HUES64 (cell line): Measurements from ENCODE around the gene DOCK4.

ENCODE experiments used
- H3K27ac ChIP-seq: 2 replicates; pipeline ENCODE4 v1.7.0; 2013; ENCODE audit warnings: low read depth, low read length, inconsistent platforms
- H3K27me3 ChIP-seq: 2 replicates; pipeline ENCODE4 v1.6.1; 2013; ENCODE audit warnings: mild to moderate bottlenecking, low read length; ENCODE audit not compliant: insufficient read depth
- H3K36me3 ChIP-seq: 2 replicates; pipeline ENCODE4 v1.6.1; 2013; ENCODE audit warnings: mild to moderate bottlenecking, low read length; ENCODE audit not compliant: insufficient read depth
- H3K4me1 ChIP-seq: 2 replicates; pipeline ENCODE4 v1.6.1; 2013; ENCODE audit warnings: mild to moderate bottlenecking, low read length, moderate library complexity; ENCODE audit not compliant: insufficient read depth
- H3K4me3 ChIP-seq: 2 replicates; pipeline ENCODE4 v1.5.1; 2013; ENCODE audit warnings: mild to moderate bottlenecking, low read length, moderate library complexity
- H3K9ac ChIP-seq: 2 replicates; pipeline ENCODE4 v1.6.1; 2013; ENCODE audit warnings: mild to moderate bottlenecking, low read depth, low read length
- H3K9me3 ChIP-seq: 2 replicates; pipeline ENCODE4 v1.6.1; 2013; ENCODE audit warnings: low read depth, low read length; ENCODE audit not compliant: insufficient read depth
- WGBS: fragments of 150-250, 120-280 bp; methylation state at CpG from one replicate; pipeline ENCODE4 v1.1.7; 2013; ENCODE audit warnings: missing lambda C conversion rate; 5-methylcytosine and 5-hydroxymethylcytosine counted together

DOCK4 gene

GRCh38 chr7:111975346-111975745 lies 230.9 kb downstream of the DOCK4 start:
- WGBS = 98% methylated on average over 4 of the region's 4 CpGs
- Histone ChIP-seq H3K27me3 (no peaks in the 10 kb centered on the region), H3K9ac (no peak overlapping the region), H3K4me1 (no peaks in the 10 kb centered on the region), H3K36me3 (no peaks in the 10 kb centered on the region), H3K9me3 (no peaks in the 10 kb centered on the region), H3K27ac (no peak overlapping the region), H3K4me3 (no peak overlapping the region)

DNA sequence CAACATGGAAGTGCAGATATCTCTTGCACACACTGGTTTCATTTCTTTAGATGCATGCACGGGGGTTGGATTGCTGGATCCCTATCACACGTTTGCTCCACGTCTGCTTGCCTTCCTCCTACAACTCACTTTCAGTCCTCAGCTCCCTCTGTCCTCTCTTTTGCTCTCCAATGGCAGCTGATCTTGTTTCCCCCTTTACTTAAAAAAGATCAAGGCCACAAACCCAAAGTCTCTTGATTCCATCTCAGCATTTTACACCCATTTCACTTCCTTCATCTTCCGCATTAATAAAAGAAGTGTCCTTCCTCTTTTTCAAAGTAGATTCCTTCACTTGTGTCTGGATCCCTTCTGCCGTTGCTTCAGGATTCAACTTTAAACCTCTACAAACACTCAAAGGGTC lies 245.2 kb downstream of the DOCK4 start:
- no peaks in the 10 kb centered on the region for H3K27me3 ChIP-seq
- no peak overlapping the region for H3K4me3 ChIP-seq
- H3K4me1 ChIP-seq = peaks cover 12% of the 10 kb centered on the region; the same call in 1 of the 2 replicates
- no peaks in the 10 kb centered on the region for H3K9me3 ChIP-seq
- H3K9ac ChIP-seq = no peak overlapping the region
- 94% methylated on average over 5 of the region's 5 CpGs for WGBS
- H3K36me3 ChIP-seq = no peaks in the 10 kb centered on the region
- no peak overlapping the region for H3K27ac ChIP-seq

DNA sequence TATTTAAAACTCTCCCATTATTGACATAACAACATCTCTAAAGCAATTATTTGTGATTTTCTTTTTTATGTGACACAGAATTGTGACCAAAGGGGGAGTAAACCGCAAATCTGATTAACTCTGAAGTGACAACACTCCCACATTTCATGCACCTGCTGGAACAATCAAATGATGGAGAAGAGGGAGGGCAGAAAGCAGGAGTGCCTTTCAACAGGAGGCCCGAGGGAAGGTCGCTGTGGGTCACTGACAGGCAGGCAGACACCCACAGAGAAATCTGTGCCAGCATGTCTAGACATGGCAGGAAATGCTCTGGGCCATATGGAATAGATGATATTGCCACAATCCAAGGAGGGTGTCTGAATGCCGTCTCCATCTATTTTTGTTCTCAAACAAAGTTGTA lies 247.3 kb downstream of the DOCK4 start:
- WGBS = 78% methylated on average over 3 of the region's 4 CpGs
- Histone ChIP-seq H3K4me3 (no peak overlapping the region), H3K9me3 (no peaks in the 10 kb centered on the region), H3K4me1 (peaks cover 27% of the 10 kb centered on the region), H3K27ac (no peak overlapping the region), H3K9ac (no peak overlapping the region), H3K27me3 (no peaks in the 10 kb centered on the region), H3K36me3 (no peaks in the 10 kb centered on the region)

DNA sequence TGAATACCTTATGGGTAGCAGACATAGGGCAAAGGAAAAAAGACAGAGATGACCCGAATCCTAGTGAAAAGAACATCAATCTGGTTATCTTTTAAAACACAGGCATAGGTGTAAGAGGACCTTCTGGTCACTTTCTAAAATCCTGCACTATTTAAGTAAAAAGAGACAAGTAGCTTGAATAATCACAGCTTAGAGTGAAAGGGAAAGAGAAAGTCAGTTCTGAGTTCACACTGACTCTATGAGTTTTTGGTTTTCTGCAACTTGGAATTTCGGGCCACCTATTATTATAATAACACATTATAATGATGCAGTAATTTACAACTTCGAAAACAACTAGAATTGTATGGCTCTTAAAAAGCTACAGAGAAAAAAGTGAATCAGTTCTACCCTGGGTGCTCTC lies 247.8 kb downstream of the DOCK4 start:
- no peak overlapping the region for H3K9ac ChIP-seq
- no peaks in the 10 kb centered on the region for H3K9me3 ChIP-seq
- H3K36me3 ChIP-seq = no peaks in the 10 kb centered on the region
- no peak overlapping the region for H3K4me3 ChIP-seq
- H3K4me1 ChIP-seq = peaks cover 32% of the 10 kb centered on the region
- no peaks in the 10 kb centered on the region for H3K27me3 ChIP-seq
- no peak overlapping the region for H3K27ac ChIP-seq
- 94% methylated on average over 2 of the region's 3 CpGs for WGBS

- Histone ChIP-seq H3K36me3 (no peaks in the 10 kb centered on the region), H3K27me3 (no peaks in the 10 kb centered on the region), H3K4me3 (no peak overlapping the region), H3K9me3 (no peaks in the 10 kb centered on the region), H3K27ac (no peak overlapping the region), H3K9ac (no peak overlapping the region), H3K4me1 (peaks cover 31% of the 10 kb centered on the region)
- 88% methylated on average over 1 of the region's 1 CpG for WGBS
These were observed 250.6 kb downstream of the DOCK4 start for GRCh38 chr7:111955616-111956015.

- no peak overlapping the region for H3K9ac ChIP-seq
- H3K36me3 ChIP-seq = no peaks in the 10 kb centered on the region
- H3K9me3 ChIP-seq = no peaks in the 10 kb centered on the region
- WGBS = 93% methylated on average over 15 of the region's 15 CpGs
- H3K4me3 ChIP-seq = no peak overlapping the region
- H3K27me3 ChIP-seq = no peaks in the 10 kb centered on the region
- H3K4me1 ChIP-seq = peaks cover 31% of the 10 kb centered on the region
- no peak overlapping the region; the same call in 1 of the 2 replicates for H3K27ac ChIP-seq
These were observed 251.5 kb downstream of the DOCK4 start for GRCh38 chr7:111954474-111955381.

- Histone ChIP-seq H3K9ac (no peak overlapping the region), H3K36me3 (no peaks in the 10 kb centered on the region), H3K27me3 (no peaks in the 10 kb centered on the region), H3K4me1 (peaks cover 31% of the 10 kb centered on the region), H3K9me3 (no peaks in the 10 kb centered on the region), H3K27ac (no peak overlapping the region), H3K4me3 (no peak overlapping the region)
- WGBS = 94% methylated on average over 5 of the region's 5 CpGs
These were observed 252.1 kb downstream of the DOCK4 start for GRCh38 chr7:111954056-111954455.

- H3K27me3 ChIP-seq = no peaks in the 10 kb centered on the region
- WGBS = 23% methylated on average over 1 of the region's 1 CpG
These were observed 252.6 kb downstream of the DOCK4 start for GRCh38 chr7:111953611-111954010.

GRCh38 chr7:111952783-111953182 lies 253.4 kb downstream of the DOCK4 start:
- Histone ChIP-seq H3K9ac (no peak overlapping the region), H3K27ac (no peak overlapping the region), H3K36me3 (no peaks in the 10 kb centered on the region), H3K9me3 (no peaks in the 10 kb centered on the region), H3K27me3 (no peaks in the 10 kb centered on the region), H3K4me1 (peaks cover 31% of the 10 kb centered on the region), H3K4me3 (no peak overlapping the region)
- WGBS = 66% methylated on average over 4 of the region's 4 CpGs

More at GRCh38 chr7:111953611-111954010, 252.6 kb downstream of the DOCK4 start:
- H3K9ac ChIP-seq = no peak overlapping the region
- H3K9me3 ChIP-seq = no peaks in the 10 kb centered on the region
- peaks cover 31% of the 10 kb centered on the region for H3K4me1 ChIP-seq
- H3K36me3 ChIP-seq = no peaks in the 10 kb centered on the region
- no peak overlapping the region for H3K27ac ChIP-seq
- no peak overlapping the region for H3K4me3 ChIP-seq

DNA sequence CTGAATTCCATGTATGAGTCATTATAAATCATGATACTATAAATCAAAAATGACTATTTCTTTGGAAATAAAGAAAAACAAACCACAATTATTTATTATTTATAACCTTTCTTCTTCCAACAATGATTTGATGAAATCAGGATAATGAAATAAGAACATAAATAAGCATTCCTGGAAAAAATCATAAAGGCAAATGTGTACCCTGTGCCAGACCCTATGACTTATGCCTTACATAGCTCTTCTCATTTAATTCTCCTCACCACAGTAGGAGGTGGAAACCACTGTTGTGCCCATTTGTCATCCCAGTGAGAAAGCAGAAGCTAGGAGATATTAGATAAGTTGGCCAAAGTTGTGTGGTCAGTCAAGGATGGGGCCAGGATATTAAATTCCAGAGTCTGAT lies 255.1 kb downstream of the DOCK4 start:
- H3K9ac ChIP-seq = no peak overlapping the region
- no peak overlapping the region for H3K4me3 ChIP-seq
- H3K27me3 ChIP-seq = no peaks in the 10 kb centered on the region
- H3K9me3 ChIP-seq = no peaks in the 10 kb centered on the region
- no peaks in the 10 kb centered on the region for H3K36me3 ChIP-seq
- peaks cover 24% of the 10 kb centered on the region for H3K4me1 ChIP-seq
- H3K27ac ChIP-seq = no peak overlapping the region

GRCh38 chr7:111942450-111943081 lies 263.6 kb downstream of the DOCK4 start:
- peaks cover 39% of the 10 kb centered on the region for H3K36me3 ChIP-seq
- no peak overlapping the region for H3K4me3 ChIP-seq
- WGBS = 84% methylated on average over 5 of the region's 5 CpGs
- H3K9me3 ChIP-seq = peaks cover 42% of the 10 kb centered on the region
- no peaks in the 10 kb centered on the region for H3K27me3 ChIP-seq
- no peak overlapping the region for H3K27ac ChIP-seq
- H3K9ac ChIP-seq = no peak overlapping the region
- H3K4me1 ChIP-seq = no peaks in the 10 kb centered on the region
